GM18951 (cell line): Measurements from ENCODE around the gene OS9.

ENCODE experiments used
- POLR2A ChIP-seq: IDR thresholded peaks from 4 replicates; pipeline ENCODE4 v1.6.1; 2011; ENCODE audit warnings: mild to moderate bottlenecking; ENCODE audit not compliant: insufficient read length, insufficient read depth; ENCODE audit errors: extremely low read depth
- in situ Hi-C: fragments of 300-500 bp; cut with MboI; formaldehyde crosslinking; loops from one replicate; pipeline ENCODE4 v1.12.0; 2022; ENCODE audit warnings: low sequenced_read_pairs, mixed read lengths, inconsistent platforms; ENCODE audit not compliant: unreplicated experiment

OS9 gene

GRCh38 chr12:57755454-57756372, 61.8 kb downstream of the OS9 start:
- in situ Hi-C loops, result no loop called here
- no peak for TF ChIP-seq POLR2A

DNA sequence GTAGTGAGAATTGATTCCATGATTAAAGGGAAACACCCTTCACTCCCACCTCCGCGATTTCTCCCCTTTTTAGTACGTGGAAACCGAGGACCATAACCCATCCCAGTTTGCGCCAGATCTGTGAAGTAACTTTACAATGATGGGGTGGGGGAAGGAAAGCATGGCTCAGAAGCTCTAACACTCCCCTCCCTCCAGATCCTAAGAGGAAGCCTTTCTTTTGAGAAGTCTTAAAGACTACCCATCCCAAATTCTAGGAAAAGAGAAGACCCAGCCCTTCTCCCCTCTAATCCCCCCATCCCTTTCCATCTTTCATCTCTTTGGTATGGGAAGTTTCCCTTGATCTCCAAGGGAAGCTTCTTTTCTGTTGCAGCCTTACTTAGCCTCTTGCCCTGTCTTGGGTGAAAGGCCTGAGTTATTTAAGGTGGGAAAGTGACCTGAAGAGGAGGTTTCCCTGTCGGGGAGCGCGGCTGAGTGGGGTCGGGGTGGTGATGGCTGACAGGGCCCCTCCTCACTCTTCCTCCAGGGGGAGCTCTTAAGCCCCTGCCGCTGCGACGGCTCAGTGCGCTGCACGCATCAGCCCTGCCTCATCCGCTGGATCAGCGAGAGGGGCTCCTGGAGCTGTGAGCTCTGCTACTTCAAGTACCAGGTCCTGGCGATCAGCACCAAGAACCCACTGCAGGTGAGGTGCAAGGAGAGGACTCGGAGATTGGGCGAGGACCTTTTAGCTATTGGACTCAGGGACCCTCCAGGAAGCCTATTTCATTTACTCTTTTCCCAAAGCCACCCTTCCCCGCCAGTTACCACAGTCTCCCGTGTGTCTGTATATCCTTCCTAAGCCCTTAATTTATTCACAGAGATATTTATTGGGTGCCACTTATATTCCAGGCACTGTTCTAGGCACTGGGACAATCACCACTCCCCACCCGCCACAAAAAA, 62.7 kb downstream of the OS9 start:
- TF ChIP-seq POLR2A, result no peak
- in situ Hi-C loops, result no loop called here

DNA sequence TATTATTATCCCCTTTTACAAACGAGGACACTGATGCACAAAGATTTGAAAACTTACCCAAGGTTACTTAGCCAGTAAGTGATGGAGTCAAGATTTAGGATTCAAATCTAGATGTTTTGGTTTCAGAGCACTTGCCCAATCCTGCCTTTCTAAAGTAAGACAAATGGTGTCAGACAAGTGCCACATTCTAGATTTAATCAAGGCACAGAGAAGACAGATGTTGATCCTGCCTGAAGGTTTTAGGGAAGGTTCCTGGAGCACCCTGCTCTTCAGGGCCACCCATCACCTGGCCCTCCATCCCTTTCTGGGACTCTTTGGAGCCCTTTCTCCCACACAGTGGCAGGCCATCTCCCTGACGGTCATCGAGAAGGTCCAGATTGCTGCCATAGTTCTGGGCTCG, 63.8 kb downstream of the OS9 start:
- in situ Hi-C loops, result no loop called here
- TF ChIP-seq POLR2A, result no peak

GRCh38 chr12:57758552-57759359, 64.8 kb downstream of the OS9 start:
- in situ Hi-C loops, result no loop called here

DNA sequence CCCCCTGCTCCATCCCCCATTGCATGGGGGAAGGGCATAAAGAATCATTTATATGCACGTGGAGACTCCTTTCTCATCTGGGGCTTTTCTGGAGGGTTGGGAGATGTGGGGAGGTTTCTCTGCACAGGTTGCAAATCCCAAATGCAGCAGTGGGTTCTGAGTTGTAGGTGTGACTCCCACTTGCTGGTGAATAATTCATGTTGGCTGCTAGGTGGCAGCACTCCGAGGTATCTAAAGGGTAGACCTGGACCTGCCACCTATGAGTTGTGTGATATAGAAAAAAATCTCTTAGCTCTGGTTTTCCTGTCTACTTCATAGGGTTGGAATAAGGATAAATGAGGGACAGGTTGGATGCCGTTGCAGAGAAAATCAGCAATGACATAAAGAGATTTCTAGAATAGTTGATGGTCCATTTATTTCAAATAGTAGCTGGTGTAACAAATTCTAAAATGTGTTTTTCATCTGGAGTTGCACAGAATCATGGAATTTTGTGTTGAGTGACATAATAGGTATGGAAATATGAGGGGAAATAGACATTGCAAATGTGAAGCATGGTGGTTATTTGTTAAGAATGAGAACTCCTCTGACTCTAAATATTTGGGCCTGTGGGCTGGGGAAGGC, 65.5 kb downstream of the OS9 start:
- no peak for TF ChIP-seq POLR2A
- in situ Hi-C loops, result no loop called here

More at GRCh38 chr12:57758552-57759359, 64.8 kb downstream of the OS9 start:
- no peak for TF ChIP-seq POLR2A

DNA sequence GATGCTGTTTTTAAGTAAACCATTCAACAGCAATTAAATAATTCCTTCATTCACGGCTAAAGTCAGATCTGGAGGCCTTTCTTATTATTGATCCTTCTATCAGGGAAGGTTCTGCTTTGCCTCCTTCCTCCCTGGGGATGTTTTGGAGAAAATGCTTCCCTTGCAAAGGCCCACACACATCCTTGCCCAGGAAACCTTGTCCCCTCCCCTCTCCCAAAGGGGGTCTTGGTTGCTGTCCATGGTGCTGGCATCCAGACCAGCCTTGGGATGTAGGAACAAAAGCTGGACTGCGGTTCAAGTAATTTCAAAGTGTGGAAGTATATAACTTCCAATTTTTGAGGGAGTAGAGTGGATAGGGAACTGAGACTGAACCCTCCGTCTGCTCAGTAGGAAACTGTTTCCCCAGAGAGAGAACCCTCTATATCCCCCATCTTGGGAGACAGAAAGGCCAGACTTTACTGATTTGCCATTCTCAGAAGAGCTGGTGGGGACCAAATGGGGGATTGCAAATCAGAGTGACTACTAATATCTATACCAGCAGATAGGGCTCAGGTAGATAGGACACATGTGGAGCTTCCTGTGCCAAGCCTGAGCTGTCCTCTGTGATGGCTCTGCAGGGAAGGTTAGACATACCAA, 66.5 kb downstream of the OS9 start:
- no peak for TF ChIP-seq POLR2A
- in situ Hi-C loops, result no loop called here

DNA sequence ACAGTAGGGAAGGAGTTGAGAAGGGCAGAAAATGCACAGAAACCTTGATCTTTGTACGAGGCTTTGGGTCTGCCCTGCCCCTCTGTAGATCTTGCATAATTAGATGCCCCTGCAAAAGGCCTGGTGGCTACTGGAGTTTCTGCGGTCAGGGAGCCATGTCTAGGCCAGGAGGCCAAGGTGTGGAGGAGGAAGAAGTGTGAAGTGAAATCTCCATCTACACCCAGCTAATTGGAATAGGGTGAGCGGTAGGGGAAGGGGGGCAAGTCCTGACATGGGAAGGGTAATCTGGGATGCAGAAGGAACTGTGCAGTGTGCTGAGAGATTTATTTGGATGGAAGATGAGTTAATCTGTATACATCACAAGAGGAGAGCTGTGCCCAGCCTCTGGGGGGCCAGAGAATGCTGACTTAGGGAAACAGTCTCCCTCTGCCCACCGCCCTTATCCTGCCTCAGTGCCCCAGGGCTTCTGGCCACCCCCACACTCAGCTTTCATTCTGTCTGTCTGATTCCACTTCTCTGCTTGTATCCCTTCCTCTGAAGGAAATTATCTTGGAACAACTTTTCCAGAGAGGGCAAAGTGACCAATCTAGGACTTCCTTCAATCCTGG, 67.6 kb downstream of the OS9 start:
- TF ChIP-seq POLR2A, result no peak
- in situ Hi-C loops, result no loop called here

- in situ Hi-C loops, result no loop called here
- TF ChIP-seq POLR2A, result no peak
Observed at GRCh38 chr12:57762463-57762862, 68.5 kb downstream of the OS9 start.

DNA sequence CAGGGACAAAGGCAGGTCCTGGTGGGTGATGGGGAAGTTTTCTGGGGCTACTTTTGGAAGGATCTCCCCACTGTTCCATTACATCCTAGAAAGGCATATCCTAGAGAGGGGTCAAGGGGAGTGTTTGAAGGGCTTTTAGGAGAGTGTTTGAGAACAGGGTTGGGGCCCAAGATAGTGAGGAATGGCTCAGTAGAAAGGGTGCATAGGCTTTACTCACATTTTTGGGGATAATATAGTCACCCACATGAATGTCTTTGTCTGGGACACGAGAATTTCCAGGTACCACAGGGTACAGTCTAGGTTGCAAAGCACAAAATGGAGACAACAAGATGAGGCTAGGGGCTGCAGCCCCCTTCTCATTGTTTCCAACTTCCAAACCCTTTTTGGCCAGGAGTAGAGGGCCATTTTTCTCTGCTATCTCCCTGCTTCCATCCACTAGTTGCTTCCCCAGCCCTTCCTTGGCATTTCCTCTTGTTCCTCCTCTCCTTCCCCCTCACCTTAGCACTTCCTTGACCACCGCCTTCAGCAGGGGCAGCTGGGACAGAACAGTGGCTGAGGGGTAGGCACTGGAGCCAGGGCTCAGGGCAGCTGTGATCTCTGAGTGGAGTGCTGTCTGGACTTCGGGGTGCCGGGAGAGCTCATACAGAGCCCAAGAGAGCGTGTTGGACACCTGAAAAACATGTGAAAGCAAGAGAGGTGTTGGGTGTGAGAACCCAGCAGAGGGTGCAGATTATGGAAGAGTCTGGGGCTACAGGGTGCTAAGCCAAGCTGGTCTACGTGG, 70.1 kb downstream of the OS9 start:
- no peak for TF ChIP-seq POLR2A
- in situ Hi-C loops, result no loop called here

- no peak for TF ChIP-seq POLR2A
- in situ Hi-C loops, result no loop called here
Observed at GRCh38 chr12:57764662-57765002, 70.7 kb downstream of the OS9 start.

- in situ Hi-C loops, result no loop called here
- no peak for TF ChIP-seq POLR2A
Observed at GRCh38 chr12:57765003-57765697, 71.2 kb downstream of the OS9 start.
